NOMO-1 treated with dmso at 0.1 percent for 144 hours (cell line): ENCODE data around the gene BLMH.

Experiments used
- DNase-seq: peaks from one replicate; lab custom pipeline; 2025; ENCODE audit not compliant: unreplicated experiment; lab: John Stamatoyannopoulos, UW

BLMH gene

DNA sequence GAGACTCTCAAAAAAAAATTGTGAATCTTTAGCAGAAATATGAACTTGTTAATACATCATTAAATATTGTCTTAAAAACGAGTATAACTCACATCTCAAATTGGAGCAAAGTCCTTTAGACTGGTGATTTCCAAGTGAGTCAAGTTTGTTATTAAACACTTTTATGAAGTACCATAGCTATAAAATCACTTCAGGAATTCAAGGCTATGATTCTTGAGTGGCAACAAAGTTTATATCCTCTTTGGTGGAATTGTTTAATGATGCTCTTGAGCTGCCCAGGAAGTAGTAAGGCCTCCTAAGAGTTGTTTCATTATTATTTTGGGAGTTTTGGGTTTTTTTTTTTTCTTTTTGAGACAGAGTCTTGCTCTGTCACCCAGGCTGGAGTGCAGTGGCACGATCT is 16.7 kb upstream of the BLMH start:
- no peak for DNase-seq

DNA sequence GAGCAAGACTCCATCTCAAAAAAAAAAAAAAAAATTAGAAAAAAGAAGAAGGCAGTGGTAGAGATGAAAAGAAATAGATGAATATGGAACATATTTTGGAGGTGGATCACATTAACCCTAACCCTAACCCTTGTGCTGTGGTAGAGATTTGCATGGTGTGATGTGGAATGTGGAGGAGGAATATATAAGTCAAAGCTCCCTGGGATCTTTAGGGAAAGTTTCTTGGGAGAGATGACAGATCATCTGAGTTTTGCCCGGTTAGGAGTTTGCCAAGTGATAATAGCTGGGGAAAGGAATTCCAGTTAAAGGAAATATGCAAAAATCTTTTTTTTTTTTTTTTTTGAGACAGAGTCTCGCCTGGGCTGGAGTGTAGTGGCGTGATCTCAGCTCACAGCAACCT is 13.0 kb upstream of the BLMH start:
- DNase-seq, result no peak

DNA sequence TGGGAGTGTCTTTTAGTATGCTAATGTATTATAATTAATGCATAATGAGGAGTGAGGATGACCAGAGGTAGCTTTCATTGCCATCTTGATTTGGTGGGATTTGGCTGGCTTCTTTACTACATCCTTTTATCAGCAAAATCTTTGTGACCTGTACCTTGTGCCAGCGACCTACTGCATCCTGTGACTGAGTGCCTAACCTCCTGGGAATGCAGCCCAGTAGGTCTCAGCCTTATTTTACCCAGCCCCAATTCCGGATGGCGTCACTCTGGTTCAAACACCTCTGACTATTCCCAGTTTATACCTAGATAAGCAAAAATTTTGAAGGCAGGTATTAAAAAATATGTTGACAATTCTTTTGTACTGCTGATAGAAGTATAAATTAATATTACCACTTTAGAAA is 10.5 kb upstream of the BLMH start:
- no peak for DNase-seq

DNA sequence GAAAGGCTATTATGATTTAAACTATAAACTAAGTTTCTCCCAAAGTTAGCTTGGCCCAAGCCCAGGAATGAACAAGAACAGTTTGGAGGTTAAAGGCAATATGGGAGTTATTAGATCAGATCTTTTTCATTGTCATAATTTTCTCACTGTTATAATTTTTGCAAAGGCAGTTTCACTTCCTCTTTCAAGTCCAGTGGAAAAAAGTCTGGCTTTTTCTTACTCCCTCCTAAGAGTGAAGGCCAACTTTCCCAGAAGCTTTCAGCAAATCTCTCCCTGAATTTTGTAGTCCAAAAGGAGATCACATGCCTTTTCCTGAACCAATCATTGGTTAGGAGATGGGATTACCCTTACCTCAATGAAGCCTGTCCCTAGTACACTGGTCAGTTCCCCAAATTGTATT is 9.1 kb upstream of the BLMH start:
- no peak for DNase-seq

DNA sequence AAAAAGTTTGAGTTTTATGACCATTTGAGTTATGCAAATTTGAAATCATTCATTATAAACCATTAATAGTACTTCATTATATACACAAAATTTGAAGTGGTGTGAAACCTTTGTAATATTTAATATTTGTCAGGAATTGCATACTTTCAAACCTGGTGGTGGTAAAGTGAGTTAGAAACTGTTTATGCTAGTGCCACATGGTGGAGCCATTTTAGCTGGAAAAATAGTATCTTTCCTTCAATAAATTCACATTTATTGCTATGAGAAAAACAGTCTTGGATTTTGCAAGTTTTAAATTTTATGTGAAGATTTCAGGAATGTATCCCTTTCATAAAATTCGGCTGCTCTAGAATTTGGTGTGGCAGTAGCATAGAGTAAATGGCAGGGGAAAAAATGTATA is 7.3 kb upstream of the BLMH start:
- DNase-seq, result no peak

DNA sequence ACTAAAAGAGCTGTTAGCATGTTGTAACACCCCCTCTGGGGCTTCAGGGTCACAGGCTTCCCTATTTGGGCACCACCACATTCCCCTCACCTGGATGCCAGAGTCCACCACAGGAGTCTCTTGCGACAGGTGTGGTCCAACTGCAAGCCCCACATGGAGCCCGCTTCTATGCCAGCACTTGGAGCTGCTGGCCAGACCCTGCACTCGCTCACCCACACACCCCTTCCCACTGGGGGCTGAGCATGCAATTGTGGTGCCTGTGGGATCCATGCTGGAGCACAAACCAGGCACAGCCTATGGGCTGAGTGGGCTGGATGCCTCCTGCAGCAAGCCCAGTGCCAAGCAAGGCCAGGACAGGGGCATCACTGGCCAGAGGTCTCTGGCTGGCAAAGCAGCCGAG is 6.0 kb upstream of the BLMH start:
- no peak for DNase-seq

DNA sequence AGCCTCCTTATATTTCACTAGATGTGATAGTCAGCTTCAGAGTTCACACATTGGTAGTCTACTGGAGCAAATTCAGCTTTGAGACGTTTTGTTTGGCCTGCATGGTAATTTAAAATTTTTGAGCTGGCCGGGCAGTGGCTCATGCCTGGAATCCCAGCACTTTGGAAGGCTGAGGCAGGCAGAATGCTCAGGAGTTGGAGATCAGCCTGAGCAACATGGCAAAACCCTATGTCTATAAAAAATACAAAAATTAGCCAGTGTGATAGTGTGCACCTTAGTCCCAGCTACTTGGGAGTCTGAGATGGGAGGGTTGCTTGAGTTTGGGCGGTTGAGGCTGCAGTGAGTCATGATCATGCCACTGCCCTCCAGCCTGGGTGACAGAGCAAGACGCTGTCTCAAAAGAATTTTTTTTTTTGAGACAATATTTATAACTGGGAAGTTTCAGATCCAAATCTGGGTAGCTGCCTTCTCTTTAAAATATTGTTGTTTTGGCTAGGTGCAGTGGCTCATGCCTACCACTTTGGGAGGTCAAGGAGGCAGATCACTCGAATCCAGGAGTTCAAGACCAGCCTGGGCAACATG is 4.8 kb upstream of the BLMH start:
- DNase-seq, result no peak

DNA sequence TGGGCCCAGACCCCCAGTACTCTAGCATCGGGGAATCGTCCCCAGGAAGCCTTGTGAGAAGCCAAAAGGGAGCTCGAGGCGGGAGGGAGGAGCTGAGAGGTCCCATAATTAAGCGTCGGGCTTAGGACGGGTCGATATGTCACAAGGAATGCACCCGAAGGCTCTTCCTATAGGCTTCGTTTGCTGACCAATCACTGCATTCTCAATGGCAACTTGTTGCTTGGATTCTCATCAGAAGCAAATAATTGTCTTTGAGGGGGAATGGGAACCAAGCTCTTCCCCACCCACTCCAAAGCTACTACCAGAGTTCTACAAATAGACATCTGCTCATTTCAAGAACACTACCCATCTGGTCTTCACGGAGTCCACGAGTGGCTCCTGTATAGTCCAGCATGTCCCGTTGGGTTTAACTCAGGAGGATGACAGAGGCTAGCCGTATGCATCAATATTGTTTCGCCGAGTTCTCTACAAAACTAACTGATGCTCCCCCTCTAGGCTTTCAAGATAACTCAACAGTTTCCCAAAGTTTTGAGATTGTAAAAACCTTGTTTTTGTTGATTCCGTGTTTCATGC is 628 bp upstream of the BLMH start:
- DNase-seq, result no peak

DNA sequence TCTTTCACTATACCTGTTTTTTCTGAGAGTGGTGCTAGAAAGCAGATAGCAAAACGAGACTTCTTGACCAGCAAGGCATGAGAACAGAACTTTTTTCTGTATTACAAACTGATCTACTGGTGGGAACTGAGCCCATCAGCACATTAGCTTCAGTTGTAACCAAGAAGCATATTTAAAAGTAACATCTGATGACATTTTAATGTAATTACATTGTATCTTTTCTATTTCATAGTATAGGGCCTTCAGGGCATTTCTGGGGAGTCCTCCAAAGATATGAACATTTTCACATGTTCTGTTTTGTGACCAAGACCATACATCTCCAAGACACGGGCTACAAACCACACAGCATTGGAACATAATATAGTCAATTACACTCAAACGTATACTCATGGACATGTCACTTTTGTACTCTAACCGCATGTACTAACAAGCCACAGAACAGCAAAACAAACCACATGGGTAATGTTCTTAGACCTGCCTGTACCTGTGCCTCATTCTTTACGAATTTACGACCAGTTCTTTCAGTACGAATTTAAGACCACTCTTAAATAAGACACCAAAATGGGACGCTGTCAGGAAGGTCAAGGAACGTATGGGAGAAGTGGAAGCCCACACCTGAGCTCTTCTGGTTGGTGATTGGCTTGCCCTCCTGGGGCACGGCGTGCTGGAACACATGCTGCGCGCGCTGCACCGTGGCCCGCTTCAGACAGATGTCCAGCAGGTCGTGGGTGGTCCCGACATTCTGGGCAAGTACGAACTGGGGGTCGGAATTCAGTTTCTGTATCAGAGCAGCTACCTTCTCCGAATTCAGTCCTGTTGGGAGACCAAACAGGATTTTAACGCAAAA is 825 bp downstream of the BLMH start:
- no peak for DNase-seq

DNA sequence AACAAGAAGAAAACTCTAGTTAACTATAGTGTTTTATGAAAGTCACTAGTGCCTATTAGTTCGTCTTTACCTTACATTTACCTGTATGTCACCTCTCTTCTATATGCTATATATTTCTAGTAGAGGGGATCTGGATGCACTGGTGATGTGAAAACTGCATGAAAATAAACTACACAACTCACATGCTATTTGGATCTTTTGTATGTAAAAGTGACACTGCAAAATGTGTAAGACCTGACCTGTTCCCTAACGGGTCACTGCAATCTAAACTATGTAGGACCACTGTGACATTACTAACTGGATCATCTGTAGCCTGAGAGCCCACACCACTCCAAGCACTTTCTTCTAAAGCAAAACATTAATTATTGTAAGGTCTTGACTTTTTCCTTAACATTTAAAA is 1.7 kb downstream of the BLMH start:
- DNase-seq, result no peak

DNA sequence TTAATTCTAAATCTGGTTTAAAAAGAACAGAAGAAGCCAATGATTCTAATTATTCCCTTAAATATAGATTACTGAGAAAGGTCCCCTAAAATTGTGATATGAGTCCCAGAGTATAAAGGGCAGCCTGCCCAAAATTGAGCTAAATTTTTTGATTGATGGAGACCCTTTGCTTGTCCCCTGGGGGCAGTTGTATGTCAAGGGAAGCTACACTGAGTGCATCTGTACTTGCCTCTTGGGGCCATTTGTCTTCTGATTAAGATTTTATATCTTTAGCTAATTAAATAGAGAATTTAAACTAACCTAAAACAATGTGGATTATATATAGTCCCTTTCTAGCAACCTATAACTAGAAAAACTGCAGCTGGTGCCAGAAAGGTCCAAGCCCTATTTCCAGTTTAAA is 12.6 kb downstream of the BLMH start:
- DNase-seq, result no peak

DNA sequence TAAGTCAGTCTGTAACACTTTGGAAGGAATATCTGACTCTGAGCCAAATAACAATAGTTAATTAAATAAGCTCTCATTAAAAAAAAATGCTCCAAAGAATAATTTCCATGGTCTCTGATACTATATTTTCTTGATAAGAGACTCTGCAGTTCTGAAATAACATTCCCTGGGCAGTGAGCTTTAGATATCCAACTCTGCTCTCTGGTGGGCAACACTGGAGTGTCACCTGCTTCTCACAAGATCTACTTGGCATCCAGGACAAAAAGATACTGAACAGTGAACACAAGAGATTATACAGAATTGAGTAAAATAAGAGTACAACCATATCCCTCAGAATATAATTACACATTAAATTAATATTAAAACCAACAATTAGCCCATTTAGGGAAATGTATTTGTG is 13.7 kb downstream of the BLMH start:
- no peak for DNase-seq

DNA sequence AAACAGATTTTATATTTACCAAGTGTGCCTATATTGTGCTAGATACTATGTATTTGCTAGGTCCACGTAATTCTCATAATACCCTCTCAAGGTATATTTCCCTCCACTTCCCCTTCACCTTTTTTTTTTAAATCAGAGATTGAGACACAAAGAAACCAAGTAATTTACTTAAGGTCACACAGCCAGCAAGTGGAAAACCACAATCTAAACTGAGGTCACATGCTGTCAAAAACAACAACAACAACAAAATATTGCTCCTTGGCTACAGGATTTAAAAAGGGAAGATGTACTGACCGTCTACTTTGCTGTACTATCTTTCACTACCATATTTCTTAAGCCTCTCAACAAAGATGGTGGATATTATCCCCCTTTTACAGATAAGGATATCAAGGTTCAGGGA is 15.8 kb downstream of the BLMH start:
- DNase-seq, result no peak

DNA sequence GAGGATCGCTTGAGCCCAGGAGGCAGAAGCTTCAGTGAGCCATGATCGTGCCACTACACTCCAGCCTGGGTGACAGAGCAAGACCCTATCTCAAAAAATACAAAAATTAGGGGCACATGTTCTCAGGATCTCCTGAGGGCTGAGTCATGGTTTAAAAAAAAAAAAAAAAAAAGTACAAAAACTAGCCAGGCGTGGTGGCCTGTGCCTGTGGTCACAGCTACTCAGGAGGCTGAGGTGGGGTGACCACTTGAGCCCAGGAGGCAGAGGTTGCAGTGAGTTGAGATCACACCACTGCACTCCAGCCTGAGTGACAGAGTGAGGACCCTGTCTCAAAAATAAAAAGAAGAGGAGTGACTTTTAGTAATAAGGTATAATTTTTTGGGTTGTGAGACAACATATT is 16.9 kb downstream of the BLMH start:
- no peak for DNase-seq

DNA sequence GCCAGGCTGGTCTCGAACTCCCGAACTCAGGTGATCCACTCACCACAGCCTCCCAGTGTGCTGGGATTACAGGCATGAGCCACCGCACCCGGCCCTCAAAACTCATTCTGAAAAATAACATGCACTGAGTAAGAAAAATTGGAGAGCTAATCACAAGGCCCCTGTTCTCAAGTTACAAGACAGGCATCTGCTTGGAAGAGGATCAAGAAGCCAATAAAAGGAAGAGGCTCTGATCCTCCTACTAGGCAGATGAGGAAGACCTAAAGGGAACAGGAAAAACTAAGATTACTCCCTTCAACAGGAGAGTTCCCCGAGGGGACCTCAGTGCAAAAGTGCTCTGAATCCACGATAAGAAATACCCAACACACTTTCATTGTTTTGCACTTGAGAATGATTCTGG is 18.4 kb downstream of the BLMH start:
- DNase-seq, result no peak

DNA sequence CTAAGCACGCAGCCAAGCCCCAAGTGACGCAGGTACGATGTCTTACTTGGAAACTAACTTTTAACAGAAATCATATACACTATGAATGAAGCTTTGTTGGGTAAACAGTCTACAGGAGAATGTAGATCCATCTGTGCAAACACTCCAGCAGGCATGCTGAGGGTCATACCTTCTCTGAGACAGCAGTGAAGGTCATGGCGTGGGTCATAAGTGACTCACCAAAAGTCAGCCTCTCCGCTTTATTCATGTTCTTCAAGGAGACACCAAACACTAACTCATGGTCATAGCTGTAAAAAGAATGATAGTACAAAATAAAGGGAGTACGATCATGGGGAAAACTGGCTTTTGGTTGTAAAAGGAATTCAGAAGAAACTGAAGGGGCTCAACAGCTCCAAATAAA is 20.6 kb downstream of the BLMH start:
- no peak for DNase-seq

DNA sequence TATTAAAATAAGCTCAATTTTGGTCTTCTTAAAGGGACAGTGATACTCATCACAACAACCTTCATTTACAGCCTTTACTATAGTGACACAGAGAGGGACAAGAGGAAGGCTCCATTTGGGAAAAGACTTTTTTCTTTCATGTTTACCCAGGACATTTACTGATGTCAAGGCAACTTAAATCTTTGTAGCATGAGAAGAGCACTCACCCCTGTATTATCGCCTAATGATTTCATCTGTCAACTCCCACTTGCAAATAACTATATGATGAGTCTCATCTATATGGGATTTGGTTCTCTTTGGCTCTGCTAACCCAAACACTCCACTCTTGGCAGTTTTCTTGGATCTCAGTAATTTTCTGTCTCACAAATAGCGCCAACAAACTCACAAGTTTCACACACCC is 24.1 kb downstream of the BLMH start:
- no peak for DNase-seq

DNA sequence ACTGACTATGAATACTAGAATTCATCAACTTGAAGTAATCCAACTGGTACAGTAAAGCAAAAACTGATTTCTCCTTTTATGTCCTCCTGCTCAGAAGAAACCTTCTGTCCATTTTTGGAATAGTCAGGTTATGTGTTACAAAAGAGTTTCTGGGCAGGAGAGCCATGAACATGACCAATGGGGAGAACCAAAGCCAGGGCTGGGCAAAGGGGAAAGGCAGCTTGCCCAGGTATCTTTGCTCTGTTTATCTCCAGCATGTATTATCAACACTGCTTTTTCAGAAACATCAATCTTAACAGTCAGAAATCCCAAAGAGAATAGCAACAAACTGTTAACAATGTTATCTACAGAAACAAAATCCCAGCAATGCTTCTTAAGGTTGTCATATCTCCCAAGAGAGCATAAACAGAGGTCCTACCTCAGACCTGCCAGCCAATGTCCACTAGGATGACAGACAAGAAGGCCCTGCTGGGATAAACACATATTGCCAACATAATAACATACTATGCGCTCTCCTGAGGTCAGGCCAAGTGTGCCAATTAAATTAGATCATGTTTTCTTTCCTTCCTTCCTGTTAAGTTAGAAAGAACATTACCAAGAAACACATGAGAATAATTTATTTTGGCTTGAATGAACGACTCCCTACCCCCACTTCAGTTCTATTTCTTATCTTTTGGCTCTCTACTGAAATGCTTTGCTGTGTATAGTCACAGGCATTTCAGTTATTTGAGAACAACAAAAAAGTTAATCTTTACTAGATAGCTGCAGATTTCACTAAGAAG is 28.0 kb downstream of the BLMH start:
- DNase-seq, result no peak

DNA sequence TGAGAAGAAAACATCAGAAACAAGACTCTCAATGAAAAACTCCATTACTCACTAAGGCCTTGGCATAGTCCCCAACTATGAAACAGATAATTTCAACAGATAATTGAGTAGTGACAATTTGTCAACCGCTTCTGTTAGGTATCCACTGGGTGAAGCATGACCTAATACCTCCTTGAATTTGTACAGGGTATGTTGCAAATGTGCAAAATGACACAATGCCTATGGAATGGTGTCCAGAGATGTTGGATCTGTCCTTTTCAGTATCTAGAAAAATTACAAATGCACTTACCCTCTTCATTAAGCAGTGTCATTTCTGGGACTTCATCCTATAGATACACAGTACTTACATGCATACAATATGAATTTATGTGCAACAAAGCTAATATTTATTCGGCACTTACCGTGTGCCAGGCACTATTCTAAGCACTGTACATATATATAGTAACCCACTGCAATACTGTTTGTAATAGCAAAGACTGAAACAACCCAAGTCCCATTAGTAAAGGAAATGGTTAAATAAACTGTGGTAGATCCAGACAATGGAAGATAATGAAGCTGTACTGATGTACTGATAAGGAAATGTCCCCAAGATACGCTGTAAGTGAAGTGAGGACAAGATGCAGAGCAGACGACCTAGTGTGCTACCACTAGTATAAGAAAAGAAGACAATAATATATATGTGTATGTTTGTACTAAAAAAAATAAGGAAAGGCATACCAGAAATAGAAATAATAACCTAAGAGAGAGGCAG is 34.8 kb downstream of the BLMH start:
- no peak for DNase-seq

DNA sequence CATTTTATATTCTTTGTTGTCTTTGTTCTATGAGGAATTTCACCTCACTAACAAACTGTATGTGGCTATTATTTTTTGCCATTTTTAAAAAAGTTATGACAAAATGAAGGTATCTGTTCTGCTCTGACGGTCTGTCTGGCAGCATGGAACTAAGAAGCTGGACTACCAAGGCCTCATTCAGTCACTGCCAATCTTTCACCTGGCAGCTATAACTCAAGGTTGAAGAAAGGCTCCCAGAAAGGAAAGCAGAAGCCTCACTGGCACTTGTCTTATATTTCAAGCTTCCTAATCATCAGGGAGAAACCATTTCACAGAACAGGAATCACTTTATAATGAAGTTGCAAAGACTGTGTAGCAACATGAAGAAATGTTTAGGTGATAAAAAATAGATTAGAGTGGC is 37.6 kb downstream of the BLMH start:
- no peak for DNase-seq

DNA sequence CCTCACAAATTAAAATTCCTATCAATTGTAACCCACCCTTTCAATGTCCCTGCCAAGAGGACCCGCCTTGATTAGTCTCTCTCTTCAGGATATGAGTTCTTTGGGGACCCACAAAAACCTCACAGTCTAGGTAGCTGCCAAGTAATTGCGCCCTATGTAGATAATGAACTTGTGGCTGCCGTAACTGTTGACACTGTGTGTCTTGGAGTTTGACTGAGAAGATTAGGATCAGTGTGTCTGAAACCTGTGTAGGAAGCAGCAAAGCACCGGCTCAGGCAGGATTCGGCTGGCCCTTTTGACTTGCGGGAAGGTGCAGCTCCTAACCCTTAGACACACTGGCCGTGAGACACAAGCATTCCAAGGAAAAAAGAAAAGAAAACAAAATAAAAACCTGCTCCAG is 38.4 kb downstream of the BLMH start:
- no peak for DNase-seq
